GM08714 (cell line): ENCODE measurements around the gene DAZAP1.
A peak's percentile ranks its signal among the peaks of the same experiment; 100 is the strongest.
"Not testable (repeated sequence)": the region's sequence is repeated elsewhere in the genome, so short reads cannot be mapped to it uniquely, and the experiment has no call there.

Experiments
- H3K4me3 ChIP-seq: fragments of 200-500 bp; sonication (Bioruptor generic); 2 replicates; pipeline ENCODE4 v1.5.1; 2014; ENCODE audit warnings: mild to moderate bottlenecking, low read length, inconsistent platforms
- ZNF274 ChIP-seq: IDR thresholded peaks from 2 replicates; pipeline ENCODE4 v1.6.1; 2012; ENCODE audit warnings: mild to moderate bottlenecking, low read depth, low read length

Gene DAZAP1

GRCh38 chr19:1473085-1473851, 65.9 kb downstream of the DAZAP1 start:
- no peak for TF ChIP-seq ZNF274
- H3K4me3 ChIP-seq, result no peak overlapping the region

DNA sequence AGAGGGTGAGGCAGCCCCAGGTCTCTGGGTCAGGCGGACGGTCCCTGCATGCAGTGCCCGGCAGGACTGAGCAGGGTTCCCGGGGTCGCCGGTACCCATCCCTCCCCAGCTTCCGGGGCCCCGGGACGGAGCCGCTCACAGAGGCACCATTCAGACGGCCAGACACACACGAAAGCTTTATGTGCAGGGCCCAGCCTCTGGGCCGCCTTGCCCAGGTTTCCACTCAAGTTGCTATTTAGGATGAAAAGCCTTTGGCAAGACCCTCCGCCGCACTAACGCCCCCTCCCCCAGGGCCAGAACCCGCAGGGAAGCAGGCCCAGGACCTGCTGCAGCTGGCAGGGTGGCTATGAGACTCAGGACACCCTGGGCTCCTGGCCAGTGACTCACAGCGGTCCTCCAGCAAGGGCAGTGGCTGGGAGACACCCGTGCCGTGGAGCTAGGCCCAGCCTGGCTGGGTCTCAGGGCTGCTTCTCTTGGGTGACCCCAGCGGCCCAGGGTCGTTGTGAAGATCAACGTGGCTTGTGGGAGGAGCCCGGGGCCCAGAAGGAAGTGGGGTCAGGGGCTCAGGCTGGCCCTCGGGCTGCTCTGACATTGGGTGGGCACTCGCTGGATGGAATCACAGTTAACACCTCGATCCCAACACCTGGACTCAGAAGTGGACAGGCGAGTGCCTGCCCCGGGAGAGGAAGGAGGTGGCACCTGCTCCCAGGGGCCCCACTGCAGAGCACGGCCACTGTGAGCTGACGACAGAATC, 66.8 kb downstream of the DAZAP1 start:
- H3K4me3 ChIP-seq, result no peak overlapping the region
- no peak for TF ChIP-seq ZNF274

DNA sequence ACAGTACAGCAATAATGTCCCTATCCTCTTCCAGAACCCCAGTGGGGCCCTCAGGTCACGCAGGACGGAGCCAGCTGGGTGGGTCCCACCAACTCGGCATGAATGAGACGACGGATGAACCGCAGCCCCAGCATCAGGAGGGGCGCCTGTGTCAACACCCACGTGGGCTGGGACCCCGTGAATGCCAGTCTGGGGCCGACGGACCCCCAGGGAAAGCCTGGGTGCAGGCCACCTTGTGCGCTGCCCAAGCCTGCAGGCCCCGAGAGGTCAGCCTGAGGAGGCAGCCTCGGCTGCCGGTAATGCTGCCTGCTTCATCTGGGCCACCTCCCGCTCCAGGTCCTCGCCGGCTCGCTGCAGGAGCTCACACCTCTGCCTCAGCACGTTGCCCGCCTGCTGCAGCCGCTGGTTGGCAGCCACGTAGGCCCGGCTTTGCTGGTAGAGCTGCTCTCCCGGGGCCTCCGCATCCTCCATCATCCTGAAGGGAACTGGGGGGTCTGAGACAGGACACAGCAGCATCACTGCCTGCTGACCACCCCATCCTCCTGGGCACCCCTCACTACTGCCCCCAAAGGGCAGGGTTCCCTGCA, 67.5 kb downstream of the DAZAP1 start:
- H3K4me3 ChIP-seq, result no peak overlapping the region
- no peak for TF ChIP-seq ZNF274

- H3K4me3 ChIP-seq, result no peak overlapping the region
- no peak for TF ChIP-seq ZNF274
These were observed 68.5 kb downstream of the DAZAP1 start for GRCh38 chr19:1475751-1476437.

GRCh38 chr19:1477056-1477455, 69.7 kb downstream of the DAZAP1 start:
- H3K4me3 ChIP-seq, result not testable (repeated sequence)

DNA sequence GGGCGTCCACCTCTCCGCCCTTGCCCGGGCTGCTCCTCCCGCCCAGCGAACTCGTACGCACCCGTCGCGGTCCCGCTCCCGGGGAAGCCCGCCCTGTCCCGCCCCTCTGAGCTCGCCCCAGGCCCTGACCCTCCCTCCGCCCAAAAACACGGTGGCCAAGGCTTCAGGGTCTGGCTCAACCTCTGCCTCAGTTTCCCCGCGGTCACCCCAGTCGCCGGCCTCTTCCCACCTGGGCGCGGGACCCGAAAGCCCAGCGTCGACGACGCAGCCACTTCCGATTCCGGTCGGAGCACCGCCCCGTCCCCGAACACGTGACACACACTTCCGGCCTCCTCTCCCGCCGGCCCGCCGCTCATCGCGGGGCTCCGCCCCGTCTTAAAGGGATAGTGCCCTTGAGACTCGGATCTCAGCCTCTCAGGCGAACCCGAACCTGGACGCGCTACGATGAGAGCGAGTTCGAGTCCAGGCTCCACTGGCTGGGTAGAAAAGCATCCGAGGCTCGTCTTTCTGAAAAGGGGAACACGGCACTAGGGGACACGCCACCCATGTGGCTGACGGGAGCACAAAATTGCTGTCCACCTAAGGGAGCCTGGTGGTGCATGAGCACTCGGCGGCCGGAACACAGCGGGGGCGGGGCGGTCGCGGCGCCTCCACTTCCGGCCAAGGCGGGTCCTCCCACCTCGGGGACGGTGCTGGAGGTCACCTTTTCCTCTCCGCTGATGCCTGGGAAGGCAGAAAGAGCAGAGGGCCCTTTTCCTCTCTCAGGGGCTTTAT, 71.7 kb downstream of the DAZAP1 start, which contains the start of gene C19orf25:
C19orf25 (minus strand) TSS at position 282 of the 774 bp plus-strand sequence. CDS start 312 bp downstream, outside the sequence.
- peak within 1 kb of the TSS; percentile 85 for H3K4me3 ChIP-seq
- no peak for TF ChIP-seq ZNF274

GRCh38 chr19:1481224-1481892, 74.0 kb downstream of the DAZAP1 start:
- no peak for TF ChIP-seq ZNF274
- H3K4me3 ChIP-seq, result no peak overlapping the region

- no peak overlapping the region for H3K4me3 ChIP-seq
- TF ChIP-seq ZNF274, result no peak
These were observed 74.5 kb downstream of the DAZAP1 start for GRCh38 chr19:1481893-1482360.

DNA sequence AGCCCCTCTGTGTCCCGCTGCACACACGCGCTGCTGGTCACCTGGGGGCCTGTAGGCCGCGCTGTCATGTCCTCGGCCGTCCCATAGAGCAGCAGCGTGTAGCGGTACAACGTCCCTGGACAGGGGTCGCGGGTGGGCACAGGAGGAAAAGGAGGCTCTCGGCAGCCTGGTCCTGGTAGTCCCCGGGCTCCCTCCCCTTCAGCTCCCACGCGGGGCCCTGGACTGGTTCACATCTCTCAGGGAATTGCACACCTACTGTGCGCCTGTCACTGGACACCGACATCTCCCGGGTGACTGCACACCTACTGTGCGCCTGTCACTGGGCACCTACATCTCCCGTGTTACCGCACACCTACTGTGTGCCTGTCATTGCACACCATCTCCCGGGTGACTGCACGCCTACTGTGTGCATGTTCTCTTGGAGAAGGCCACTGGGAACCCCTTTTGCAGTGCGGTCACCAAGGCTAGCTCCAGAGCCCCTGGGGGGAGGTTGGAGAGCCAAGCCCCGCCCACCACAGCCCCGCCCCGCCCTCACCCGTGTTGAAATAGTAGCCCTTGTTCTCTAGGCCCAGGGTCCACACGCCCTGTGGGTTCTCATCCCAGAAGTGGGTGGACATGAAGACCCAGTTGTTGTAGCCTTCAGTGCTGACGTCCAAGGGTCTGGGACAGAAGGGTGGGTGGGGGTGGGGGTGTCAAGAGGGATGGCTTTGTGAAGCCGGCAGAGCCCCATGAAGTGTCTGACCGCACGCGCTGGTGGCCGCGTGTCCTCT, 75.2 kb downstream of the DAZAP1 start:
- H3K4me3 ChIP-seq, result no peak overlapping the region
- TF ChIP-seq ZNF274, result no peak

- no peak for TF ChIP-seq ZNF274
These were observed 76.0 kb downstream of the DAZAP1 start for GRCh38 chr19:1483131-1483978.

GRCh38 chr19:1483979-1484428, 76.6 kb downstream of the DAZAP1 start:
- no peak overlapping the region for H3K4me3 ChIP-seq
- no peak for TF ChIP-seq ZNF274

More at GRCh38 chr19:1483131-1483978, 76.0 kb downstream of the DAZAP1 start:
- no peak overlapping the region for H3K4me3 ChIP-seq
